ENCODE data around the gene HSPA4.
"Not testable (repeated sequence)": the region's sequence is repeated elsewhere in the genome, so short reads cannot be mapped to it uniquely, and the experiment has no call there.

Gene HSPA4

DNA sequence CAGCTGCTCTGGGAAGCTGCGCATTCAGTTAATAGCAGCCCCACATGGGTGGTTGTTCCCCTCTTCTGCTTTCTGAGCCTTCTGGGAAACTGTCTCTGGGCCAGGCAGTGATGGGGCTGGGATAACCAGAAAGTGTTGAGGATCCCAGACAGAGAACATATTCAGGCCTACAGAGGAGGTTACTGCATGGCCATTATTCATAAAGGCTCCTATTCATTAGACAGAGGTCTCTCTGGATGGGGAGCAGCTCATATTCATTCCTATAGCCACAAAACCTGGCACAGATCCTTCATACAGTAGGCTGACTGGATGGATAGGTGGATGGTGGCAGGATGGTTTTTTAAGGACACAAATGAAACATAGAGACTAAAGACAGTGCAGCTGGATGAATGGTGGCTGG is 76.3 kb downstream of the HSPA4 start:
- no peak for FAIRE-seq

- no peak for FAIRE-seq
These were observed 77.5 kb downstream of the HSPA4 start for GRCh38 chr5:133129289-133129688.

DNA sequence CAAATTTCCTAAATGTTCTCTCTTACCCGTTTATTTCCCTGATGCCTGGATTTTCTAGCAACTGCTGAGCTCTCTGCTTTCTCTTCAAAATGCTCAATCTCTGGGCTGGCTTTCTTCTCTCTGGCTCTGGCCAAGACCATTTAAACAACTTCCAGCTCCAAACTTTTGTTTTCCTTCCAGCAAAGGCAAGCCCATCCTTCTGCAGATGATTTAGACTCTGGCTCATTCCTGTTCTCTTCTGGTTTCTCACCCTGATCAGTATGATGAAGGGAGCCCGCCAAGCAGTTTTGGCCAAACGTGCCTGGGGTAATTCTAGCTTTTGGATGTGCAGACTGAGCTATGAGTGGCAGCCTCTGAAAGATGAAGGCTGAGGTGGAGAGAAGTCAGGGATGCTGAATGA is 78.1 kb downstream of the HSPA4 start:
- no peak for FAIRE-seq

GRCh38 chr5:133130387-133131118 is 78.7 kb downstream of the HSPA4 start:
- no peak for FAIRE-seq

DNA sequence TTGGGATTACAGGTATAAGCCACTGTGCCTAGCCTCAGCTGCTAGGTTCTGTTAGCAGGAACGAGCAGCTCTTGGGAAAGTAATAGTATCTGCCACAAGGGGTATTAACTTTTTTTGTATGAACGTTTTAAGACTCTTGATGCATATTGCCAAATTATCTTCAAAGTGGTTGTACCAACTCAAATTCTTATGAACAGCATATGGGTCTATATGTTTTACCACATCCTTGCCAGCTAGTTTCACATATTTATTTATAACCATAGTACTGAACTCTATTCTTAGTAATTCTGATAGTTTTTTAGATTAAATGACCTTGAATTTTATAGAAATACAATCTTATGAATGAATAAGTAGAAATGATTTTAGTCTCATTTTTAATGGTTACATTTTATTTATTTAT is 80.9 kb downstream of the HSPA4 start:
- no peak for FAIRE-seq

DNA sequence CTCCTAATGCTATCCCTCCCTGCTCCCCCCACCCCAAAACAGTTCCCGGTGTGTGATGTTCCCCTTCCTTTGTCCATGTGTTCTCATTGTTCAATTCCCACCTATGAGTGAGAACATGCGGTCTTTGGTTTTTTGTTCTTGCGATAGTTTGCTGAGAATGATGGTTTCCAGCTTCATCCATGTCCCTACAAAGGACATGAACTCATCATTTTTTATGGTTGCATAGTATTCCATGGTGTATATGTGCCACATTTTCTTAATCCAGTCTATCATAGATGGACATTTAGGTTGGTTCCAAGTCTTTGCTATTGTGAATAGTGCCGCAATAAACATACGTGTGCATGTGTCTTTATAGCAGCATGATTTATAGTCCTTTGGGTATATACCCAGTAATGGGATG is 81.4 kb downstream of the HSPA4 start:
- not testable (repeated sequence) for FAIRE-seq

GRCh38 chr5:133136890-133137289 is 85.1 kb downstream of the HSPA4 start:
- not testable (repeated sequence) for FAIRE-seq

GRCh38 chr5:133140311-133140710 is 88.5 kb downstream of the HSPA4 start:
- no peak for FAIRE-seq

- FAIRE-seq: no peak
These were observed 89.9 kb downstream of the HSPA4 start for GRCh38 chr5:133141746-133142145.

DNA sequence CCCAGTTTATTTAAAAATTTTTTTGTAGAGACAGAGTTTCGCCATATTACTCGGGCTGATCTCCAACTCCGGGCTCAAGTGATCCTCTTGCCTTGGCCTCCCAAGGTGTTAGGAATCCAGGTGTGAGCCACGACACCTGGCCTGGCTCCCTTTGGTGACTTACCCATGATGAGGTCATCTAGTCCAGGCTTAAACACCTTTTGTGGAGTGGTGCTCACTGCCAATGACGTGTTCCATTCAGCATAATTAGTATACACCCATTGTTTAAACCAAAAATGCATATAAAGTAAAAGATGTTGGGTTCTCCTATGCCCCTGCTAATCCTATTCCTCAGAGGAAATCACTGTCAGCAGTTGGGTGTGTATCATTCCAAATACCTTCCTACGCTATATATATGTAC is 91.0 kb downstream of the HSPA4 start:
- no peak for FAIRE-seq

DNA sequence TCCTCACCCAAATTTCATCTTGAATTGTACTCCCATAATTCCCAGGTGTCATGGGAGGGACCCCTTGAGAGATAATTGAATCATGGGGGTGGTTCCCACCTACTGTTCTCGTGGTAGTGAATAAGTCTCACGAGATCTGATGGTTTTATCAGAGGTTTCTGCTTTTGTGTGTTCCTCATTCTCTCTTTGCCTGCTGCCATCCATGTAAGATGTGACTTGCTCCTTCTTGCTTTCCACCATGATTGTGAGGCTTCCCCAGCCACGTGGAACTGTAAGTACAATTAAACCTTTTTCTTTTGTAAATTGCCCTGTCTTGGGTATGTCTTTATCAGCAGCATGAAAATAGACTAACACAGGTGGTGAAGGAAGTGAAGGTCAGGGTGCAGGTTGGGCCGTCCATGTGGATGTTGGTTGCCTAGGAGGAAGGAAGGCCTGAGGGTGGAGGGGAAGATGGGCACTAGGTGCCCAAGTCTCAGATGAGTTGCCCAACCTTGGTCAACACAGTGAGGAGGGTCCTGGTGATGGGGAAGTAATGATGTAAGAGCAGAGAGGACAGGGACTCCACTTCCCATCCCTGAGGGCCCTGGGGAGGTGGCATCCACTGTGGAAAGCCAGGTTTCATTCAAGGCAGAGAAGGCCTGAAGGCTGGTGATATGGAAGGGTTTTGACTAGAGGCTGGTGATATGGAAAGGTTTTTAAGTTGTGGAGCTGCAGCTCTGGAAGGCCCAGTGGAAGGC is 92.6 kb downstream of the HSPA4 start:
- FAIRE-seq: no peak

GRCh38 chr5:133145436-133146170 is 93.8 kb downstream of the HSPA4 start:
- no peak for FAIRE-seq

DNA sequence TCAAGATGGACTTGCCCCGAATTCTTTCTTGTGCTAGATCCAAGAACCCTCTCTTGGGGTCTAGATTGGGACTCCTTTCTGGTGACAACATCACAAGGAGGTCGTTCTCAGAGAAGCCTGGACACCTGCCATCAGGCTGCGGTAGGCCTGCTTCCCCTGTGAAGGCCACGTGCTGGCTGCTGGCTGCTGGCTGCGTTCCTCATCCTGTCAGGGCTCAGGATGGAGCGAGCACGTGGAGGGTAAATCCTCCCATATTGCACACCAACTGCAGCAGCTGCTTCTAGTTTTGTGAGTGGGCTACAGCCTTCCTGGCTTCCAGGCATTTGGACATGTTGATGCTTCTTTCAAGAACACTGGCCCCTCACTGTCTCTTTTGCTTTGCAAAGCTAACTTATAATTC is 95.6 kb downstream of the HSPA4 start:
- FAIRE-seq: no peak

DNA sequence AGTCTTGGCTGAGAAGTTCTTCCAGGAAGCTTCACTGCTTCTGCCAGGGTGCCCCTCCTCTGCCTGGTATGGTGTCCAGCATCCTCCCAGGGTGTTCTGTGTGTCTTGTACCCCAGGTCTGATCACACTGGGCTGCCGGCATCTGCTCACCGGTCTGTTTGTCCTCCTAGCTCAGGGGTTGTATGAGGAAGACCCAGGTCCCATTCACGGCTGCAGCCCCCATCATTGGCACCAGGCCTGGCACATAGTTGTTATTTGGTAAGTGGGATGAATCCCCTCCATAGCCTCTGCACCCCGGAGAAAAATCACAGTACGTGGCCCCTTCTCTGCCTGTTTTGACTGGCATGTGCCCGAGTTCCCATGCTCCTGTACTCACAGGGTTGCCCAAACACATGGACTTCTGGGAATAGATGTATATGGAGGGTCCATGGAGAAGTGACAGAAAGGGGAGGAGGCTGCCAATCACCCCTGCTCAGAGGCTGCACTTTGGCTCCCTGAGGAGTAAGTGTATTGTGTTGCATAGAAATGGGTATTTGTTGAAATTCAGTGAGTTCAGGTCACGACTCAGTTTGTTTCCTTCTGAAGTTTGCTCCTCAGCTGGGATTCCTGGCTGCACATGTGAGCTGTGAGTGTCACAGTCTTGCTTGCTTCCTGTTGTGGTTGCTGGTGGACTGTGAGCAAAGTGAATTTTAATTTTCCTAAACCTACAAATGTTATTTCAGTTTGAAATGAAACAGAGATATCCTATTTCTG is 96.2 kb downstream of the HSPA4 start:
- FAIRE-seq: no peak

GRCh38 chr5:133149345-133149744 is 97.5 kb downstream of the HSPA4 start:
- FAIRE-seq: no peak

DNA sequence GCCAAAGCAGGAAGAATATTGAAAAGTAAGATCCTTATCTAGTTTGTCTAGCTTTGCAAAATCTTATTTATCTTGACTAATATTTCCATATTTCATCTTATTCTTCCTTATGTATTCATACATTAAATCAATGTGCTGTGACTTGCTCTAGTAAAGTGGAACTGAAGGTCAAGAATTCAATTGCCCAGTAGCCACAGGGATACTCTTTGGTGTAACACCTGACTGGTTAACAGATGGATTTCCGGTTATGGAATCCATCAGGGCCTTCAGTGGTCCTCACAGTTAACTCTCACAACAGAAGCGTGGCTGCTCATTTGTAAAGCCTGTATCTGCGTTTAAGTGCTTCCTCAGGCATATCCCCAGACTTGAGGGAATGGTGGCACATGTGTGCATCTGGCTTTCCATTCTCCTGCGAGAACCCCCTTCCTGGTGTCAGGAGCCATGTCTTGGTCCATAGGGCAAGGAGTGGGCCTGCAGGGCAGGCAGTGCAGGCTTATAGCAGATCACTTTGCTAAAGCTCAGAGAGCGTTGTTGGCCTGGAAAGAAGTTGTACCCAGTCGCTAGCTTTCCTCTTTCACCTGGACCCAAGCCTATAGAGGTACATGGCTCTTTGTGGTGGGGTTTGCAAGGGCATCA is 99.2 kb downstream of the HSPA4 start:
- FAIRE-seq: no peak

DNA sequence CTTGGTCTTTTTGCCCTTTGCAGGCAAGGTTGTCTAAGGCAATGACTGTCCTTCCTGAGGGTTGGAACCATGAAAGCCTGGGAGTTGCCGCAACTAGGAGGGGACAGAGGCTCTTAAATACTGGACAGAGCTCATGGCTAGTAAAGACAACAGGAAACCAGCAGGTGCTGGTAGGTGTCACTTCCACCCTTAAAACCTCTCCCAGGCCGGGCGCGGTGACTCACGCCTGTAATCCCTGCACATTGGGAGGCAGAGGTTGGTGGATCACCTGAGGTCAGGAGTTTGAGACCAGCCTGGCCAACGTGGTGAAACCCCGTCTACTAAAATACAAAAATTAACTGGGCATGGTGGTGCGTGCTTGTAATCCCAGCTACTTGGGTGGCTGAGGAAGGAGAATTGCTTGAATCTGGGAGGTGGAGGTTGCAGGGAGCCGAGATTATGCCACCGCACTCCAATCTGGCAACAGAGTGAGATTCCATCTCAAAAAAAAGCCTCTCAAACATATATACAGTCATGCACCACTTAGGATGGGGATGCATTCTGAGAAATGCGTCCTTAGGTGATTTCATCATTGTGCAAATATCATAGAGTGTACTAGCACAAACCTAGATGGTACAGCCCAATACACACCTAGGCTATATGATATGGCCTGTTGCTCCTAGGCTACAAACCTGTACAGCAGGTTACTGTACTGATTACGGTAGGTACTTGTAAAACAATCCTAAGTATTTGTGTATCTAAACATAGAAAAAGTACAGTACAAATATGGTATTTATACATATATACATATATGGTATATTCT is 102.7 kb downstream of the HSPA4 start:
- FAIRE-seq: no peak

DNA sequence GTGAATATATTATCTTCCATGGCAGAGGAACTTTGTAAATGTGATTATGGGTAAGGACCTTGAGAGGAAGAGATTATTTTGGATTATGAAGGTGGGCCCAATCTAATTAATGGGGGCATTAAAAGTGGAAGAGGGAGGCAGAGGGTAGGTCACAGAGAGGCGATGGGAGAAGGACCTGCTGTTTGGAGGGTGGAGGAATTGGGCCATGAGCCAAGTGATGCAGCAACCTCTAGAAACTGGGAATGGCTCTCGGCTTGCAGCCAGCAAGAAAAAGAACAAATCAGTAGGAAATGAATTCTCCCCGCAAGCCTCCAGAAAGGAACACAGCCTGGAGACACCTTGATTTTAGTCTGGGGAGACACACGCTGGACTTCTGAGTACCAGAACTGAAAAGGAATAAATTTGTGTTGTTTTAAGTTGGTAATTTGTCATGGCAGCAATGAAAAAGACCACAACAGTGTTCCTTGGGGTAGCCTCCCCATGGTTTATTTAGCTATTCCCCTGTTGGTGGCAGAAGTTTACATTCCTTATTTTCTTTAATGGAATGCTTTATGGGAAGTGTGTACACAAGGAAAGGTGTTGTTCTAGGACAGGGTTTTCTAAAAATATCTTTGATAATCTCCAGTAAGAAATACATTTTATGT is 103.6 kb downstream of the HSPA4 start:
- FAIRE-seq: no peak

All from TTC549 (cell line).